HG02798 (cell line): Measurements from ENCODE around the gene KCNH6.

Experiments used
- ATAC-seq: cut with Tn5 transposase; IDR thresholded peaks from one replicate; pipeline ENCODE4 v1.9.1; 2021; ENCODE audit warnings: mild to moderate bottlenecking; ENCODE audit not compliant: unreplicated experiment, poor library complexity

KCNH6 gene

GRCh38 chr17:63531022-63531965 lies 8.1 kb downstream of the KCNH6 start:
- ATAC-seq = no peak

DNA sequence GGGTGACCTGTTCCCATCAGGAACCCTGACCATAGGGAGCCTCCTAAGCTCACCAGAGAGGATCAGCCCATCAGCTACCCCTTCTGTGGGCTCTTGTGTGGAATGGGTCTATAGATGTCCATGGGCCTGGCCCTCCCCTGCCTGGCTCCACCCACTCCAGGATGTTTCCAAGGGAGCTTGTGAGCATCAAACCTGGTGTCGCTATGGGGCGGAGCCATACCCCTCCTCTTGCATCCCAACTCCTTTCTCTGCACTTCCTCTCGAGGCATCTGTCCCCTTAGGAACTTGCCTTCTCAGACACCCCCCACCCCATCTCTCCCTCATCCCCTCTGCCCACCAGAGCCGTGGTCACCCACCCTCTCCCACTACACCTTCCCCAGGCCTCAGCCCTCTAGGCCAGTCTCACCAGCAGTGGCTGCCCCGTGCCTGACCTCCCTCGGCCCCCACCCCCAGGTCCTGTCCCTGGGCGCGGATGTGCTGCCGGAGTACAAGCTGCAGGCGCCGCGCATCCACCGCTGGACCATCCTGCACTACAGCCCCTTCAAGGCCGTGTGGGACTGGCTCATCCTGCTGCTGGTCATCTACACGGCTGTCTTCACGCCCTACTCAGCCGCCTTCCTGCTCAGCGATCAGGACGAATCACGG lies 10.4 kb downstream of the KCNH6 start:
- no peak for ATAC-seq

GRCh38 chr17:63534078-63534570 lies 11.0 kb downstream of the KCNH6 start:
- no peak for ATAC-seq

GRCh38 chr17:63534816-63535455 lies 11.8 kb downstream of the KCNH6 start:
- ATAC-seq = no peak

GRCh38 chr17:63535640-63536039 lies 12.5 kb downstream of the KCNH6 start:
- ATAC-seq = no peak

- no peak for ATAC-seq
Observed at GRCh38 chr17:63537001-63537400, 13.8 kb downstream of the KCNH6 start.

DNA sequence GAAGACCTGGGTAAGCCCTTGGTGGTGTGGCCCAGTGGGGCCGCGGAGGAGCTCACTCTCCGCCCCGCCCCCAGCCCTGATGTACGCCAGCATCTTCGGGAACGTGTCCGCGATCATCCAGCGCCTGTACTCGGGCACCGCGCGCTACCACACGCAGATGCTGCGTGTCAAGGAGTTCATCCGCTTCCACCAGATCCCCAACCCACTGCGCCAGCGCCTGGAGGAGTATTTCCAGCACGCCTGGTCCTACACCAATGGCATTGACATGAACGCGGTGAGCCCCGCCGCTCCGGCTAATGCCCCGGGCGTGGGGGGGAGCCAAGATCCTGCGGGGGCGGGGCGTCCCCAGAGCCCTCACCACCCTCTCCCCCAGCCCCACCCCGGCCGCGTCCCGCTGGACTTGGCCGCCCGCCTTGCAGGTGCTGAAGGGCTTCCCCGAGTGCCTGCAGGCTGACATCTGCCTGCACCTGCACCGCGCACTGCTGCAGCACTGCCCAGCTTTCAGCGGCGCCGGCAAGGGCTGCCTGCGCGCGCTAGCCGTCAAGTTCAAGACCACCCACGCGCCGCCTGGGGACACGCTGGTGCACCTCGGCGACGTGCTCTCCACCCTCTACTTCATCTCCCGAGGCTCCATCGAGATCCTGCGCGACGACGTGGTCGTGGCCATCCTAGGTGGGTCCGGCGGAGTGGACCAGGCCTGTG lies 15.0 kb downstream of the KCNH6 start:
- no peak for ATAC-seq

GRCh38 chr17:63538693-63539595 lies 15.8 kb downstream of the KCNH6 start:
- no peak for ATAC-seq

GRCh38 chr17:63540590-63540989 lies 17.4 kb downstream of the KCNH6 start:
- ATAC-seq = no peak

DNA sequence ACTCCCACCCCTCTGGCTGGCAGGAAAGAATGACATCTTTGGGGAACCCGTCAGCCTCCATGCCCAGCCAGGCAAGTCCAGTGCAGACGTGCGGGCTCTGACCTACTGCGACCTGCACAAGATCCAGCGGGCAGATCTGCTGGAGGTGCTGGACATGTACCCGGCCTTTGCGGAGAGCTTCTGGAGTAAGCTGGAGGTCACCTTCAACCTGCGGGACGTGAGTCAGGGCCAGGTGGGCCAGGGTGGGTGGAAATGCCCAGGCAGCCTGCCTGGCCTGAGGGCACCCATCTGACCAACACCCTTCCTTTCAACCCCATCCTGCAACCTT lies 19.0 kb downstream of the KCNH6 start:
- ATAC-seq = no peak

DNA sequence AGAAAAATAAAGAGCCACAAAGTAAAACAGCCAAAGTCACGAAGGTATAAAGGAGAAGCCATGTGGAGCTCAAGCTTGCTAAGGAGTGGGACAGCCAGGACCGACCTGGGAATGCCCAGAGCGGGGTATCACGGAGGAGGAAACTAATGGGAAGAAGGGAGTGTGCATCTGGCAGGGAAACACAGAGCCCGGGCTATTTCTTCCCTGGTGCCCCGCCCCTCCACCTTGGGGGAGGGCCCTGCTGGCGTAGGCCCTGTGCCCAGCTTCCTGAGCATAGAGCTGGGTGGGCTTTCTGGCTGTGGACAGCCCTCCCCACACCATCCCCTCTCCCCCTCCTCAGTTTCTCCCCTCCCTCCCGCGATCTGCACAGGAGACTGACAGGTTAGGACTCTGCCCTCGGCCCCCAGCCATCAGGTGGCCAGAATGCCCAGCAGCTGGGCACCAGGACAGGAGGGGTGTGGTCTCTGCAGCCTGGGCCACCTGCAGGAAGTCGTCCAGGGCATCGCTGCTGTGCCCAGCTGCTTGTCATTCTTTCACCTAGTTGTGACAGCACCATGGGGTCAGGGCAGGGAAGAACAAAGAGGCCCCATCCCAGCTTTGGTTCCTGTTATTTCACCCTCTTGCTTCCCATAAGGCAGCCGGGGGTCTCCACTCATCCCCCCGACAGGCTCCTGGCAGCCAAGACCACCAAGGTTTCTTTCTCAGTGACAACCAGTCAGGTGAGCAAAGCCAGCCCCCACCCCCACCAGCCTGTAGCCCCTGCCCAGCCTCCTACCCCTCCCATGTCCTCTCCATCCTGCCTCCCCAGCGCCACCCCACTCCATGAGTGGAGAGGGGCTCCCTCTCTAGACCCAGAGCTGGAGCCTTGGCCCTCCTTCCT lies 20.0 kb downstream of the KCNH6 start:
- no peak for ATAC-seq

DNA sequence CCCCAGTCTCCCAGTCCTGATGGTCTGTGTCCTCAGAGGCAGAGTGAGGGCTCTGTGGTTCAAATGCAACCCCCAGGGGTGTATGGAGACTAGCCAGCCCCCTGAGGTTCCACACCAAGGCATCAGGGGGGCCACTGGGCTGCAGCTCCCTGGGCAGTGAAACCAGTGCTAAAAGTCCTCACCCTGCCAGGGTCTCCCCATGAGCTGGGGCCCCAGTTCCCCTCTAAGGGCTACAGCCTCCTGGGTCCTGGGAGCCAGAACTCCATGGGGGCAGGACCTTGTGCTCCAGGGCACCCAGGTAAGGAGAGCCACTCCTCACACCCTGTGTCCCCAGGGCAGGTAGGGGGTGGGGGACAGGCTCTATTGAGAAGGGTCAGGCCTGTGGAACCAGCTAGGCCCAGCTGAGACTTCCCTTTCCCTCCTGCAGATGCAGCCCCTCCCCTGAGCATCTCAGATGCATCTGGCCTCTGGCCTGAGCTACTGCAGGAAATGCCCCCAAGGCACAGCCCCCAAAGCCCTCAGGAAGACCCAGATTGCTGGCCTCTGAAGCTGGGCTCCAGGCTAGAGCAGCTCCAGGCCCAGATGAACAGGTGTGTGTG lies 20.8 kb downstream of the KCNH6 start:
- no peak for ATAC-seq

GRCh38 chr17:63544467-63545301 lies 21.5 kb downstream of the KCNH6 start:
- ATAC-seq = no peak

- ATAC-seq = no peak
Observed at GRCh38 chr17:63546308-63547082, 23.3 kb downstream of the KCNH6 start.

GRCh38 chr17:63547083-63547523 lies 23.9 kb downstream of the KCNH6 start:
- no peak for ATAC-seq

DNA sequence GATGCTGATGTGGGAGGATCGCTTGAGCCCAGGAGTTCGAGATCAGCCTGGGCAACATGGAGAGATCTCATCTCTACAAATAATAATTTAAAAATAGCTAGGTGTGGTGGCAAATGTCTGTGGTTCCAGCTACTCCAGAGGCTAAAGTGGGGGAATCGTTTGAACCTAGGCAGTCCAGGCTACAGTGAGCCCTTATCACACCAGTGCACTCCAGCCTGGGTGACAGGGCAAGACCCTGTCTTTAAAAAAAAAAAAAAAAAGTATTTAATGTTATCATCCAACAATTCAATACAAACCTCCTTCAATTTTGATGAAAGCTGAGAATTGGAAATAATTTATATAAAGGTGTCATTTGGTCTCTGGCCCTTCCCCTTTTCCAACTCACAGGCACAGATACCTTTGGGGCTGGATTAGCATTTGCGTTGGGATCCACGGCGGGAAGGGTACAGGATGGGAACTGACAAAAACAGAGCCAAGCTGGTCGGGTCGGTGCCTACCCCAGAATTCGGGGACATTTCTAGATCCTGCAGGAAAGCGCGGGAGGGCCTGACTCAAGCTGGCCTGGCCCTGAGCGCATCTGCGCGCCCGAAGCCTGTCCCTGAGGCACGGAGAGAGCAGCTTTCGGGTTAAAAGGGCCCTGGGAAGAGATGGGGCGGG lies 26.3 kb downstream of the KCNH6 start:
- peak; percentile 21 for ATAC-seq
